Osteocyte (in vitro differentiated cells): Measurements from ENCODE around the gene TRIM44. TPM values are rescaled to one million over a fixed set of nuclear protein-coding genes. Genes with fewer than 3 reads are reported as not detected.
"Not testable (repeated sequence)": the region's sequence is repeated elsewhere in the genome, so short reads cannot be mapped to it uniquely, and the experiment has no call there.

Source experiments
- DNase-seq: peaks from one replicate; pipeline ENCODE4 v3.0.0; 2021; ENCODE audit warnings: mixed read lengths; ENCODE audit not compliant: unreplicated experiment; ENCODE audit errors: extremely low spot score
- H3K27ac Mint-ChIP-seq: one replicate; pipeline ENCODE4 v1.8.0; 2021; ENCODE audit warnings: mild to moderate bottlenecking, mixed read lengths; ENCODE audit not compliant: unreplicated experiment
- H3K27me3 Mint-ChIP-seq: one replicate; pipeline ENCODE4 v1.8.0; 2021; ENCODE audit warnings: mixed read lengths; ENCODE audit not compliant: unreplicated experiment
- H3K36me3 Mint-ChIP-seq: one replicate; pipeline ENCODE4 v1.8.0; 2021; ENCODE audit warnings: mixed read lengths; ENCODE audit not compliant: unreplicated experiment
- H3K4me1 Mint-ChIP-seq: one replicate; pipeline ENCODE4 v1.8.0; 2021; ENCODE audit warnings: mixed read lengths; ENCODE audit not compliant: unreplicated experiment
- H3K4me3 Mint-ChIP-seq: one replicate; pipeline ENCODE4 v1.8.0; 2021; ENCODE audit warnings: mild to moderate bottlenecking, moderate library complexity, mixed read lengths; ENCODE audit not compliant: unreplicated experiment
- H3K9me3 Mint-ChIP-seq: one replicate; pipeline ENCODE4 v1.8.0; 2021; ENCODE audit warnings: mixed read lengths; ENCODE audit not compliant: unreplicated experiment
- total RNA-seq: library from RNA; stranded (reverse); gene quantifications from 2 replicates; pipeline ENCODE4 v1.2.1, GENCODE V29; 2021
- TF ChIP-seq, protein P1 (sequence below): fragments of 200-600 bp; sonication (generic); IDR thresholded peaks from 2 replicates; pipeline ENCODE4 v1.5.0; 2021; ENCODE audit warnings: antibody characterized with exemption, mild to moderate bottlenecking, moderate library complexity

The TRIM44 gene
- total RNA-seq, 1 donor from 2014 or later: 79.9 TPM

DNA sequence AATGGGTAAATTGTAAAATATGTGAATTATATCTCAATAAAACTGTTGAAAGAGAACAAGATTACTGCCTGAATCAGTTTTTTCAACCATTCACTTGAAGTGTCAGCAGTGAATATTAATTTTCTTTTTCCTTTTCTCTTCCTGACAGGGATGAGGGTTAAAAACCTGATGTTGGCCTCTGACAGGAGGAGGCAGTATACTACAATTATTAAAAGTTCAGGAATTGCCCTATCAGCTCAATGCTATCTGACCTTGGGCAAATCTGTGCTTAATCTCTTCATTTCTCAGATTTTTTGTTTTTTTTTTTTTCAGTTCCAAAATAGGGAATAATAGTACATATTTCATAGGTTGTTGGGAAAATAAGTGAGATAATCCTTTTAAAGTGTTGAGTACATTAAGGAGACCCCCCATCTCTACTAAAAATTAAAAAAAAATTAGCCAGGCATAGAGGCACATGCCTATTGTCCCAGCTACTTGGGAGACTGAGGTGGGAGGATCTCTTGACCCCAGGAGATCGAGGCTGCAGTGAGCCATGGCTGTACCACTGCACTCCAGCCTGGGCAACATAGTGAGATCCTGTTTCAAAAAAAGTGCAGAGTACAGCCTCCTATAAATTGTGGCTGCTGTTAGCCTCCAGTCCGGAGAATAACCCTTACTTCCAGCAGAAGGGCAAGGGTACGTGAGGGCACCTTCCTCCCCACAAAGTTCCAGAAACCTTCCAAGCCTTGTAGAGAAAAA lies 48.8 kb downstream of the TRIM44 start:
- Mint-ChIP-seq H3K9me3 (no peaks in the 10 kb centered on the region), H3K27ac (no peak overlapping the region), H3K4me1 (peaks cover 11% of the 10 kb centered on the region), H3K27me3 (no peaks in the 10 kb centered on the region), H3K4me3 (no peak overlapping the region), H3K36me3 (no peaks in the 10 kb centered on the region)
- TF ChIP-seq, protein P1, sequence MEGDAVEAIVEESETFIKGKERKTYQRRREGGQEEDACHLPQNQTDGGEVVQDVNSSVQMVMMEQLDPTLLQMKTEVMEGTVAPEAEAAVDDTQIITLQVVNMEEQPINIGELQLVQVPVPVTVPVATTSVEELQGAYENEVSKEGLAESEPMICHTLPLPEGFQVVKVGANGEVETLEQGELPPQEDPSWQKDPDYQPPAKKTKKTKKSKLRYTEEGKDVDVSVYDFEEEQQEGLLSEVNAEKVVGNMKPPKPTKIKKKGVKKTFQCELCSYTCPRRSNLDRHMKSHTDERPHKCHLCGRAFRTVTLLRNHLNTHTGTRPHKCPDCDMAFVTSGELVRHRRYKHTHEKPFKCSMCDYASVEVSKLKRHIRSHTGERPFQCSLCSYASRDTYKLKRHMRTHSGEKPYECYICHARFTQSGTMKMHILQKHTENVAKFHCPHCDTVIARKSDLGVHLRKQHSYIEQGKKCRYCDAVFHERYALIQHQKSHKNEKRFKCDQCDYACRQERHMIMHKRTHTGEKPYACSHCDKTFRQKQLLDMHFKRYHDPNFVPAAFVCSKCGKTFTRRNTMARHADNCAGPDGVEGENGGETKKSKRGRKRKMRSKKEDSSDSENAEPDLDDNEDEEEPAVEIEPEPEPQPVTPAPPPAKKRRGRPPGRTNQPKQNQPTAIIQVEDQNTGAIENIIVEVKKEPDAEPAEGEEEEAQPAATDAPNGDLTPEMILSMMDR: peak; percentile 20
- DNase-seq: no peak

GRCh38 chr11:35711924-35712323 lies 49.3 kb downstream of the TRIM44 start:
- Mint-ChIP-seq H3K27ac (no peak overlapping the region), H3K36me3 (no peaks in the 10 kb centered on the region), H3K27me3 (no peaks in the 10 kb centered on the region), H3K4me3 (no peak overlapping the region), H3K9me3 (no peaks in the 10 kb centered on the region), H3K4me1 (peaks cover 11% of the 10 kb centered on the region)
- TF ChIP-seq, protein P1: no peak
- no peak for DNase-seq

GRCh38 chr11:35712533-35712932 lies 50.0 kb downstream of the TRIM44 start:
- TF ChIP-seq, protein P1: no peak
- H3K4me1 Mint-ChIP-seq: peaks cover 11% of the 10 kb centered on the region
- no peak overlapping the region for H3K4me3 Mint-ChIP-seq
- H3K27ac Mint-ChIP-seq: no peak overlapping the region
- H3K27me3 Mint-ChIP-seq: no peaks in the 10 kb centered on the region
- no peaks in the 10 kb centered on the region for H3K36me3 Mint-ChIP-seq
- no peak for DNase-seq
- H3K9me3 Mint-ChIP-seq: no peaks in the 10 kb centered on the region

DNA sequence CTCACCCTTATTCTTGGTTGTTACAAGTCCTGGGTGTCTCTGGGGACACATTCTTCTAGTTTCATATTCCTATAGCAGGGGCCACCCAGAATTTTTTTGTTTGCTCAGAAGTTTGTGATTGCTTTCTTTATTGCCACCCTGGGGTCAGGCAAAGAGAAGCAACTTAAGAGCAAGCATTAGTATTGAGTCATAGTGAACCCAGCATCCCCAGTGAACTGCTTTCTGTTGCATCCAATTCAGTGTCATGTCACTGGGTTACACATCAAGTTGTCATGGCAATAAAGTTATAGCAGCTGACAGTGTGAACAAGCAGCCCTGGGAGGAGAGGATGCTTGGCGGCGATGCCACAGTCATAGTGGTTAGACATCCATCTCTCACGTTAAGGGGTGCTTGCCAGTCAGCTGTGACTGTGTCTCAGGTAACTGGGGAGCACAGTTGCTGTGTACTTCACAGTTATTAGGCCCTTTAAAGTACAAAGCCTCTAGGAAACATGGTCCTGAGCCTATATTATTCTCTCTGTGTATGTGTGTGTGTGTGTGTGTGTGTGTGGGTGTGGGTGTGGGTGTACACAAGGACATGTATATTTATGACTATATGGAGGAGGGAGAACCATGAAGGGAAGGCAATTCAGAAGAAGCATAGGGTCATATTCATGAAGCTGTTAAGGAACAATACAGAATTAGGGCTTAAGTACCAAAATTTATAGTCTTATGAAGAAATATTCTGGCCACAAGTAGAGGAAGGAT lies 52.5 kb downstream of the TRIM44 start:
- TF ChIP-seq, protein P1: no peak
- H3K27ac Mint-ChIP-seq: peak overlapping the region; percentile 49
- H3K4me3 Mint-ChIP-seq: no peak overlapping the region
- no peak for DNase-seq
- H3K27me3 Mint-ChIP-seq: no peaks in the 10 kb centered on the region
- peaks cover 11% of the 10 kb centered on the region for H3K4me1 Mint-ChIP-seq
- H3K9me3 Mint-ChIP-seq: no peaks in the 10 kb centered on the region
- H3K36me3 Mint-ChIP-seq: no peaks in the 10 kb centered on the region

- not testable (repeated sequence) for H3K9me3 Mint-ChIP-seq, H3K36me3 Mint-ChIP-seq, DNase-seq, H3K4me3 Mint-ChIP-seq, H3K27me3 Mint-ChIP-seq, H3K27ac Mint-ChIP-seq
- peaks cover 11% of the 10 kb centered on the region for H3K4me1 Mint-ChIP-seq
Measured at GRCh38 chr11:35715677-35716076, 53.1 kb downstream of the TRIM44 start.
